HUES64 (cell line): ENCODE data around the gene PDYN. TPM values are rescaled to one million over a fixed set of nuclear protein-coding genes. Genes with fewer than 3 reads are reported as not detected.
"Not testable (repeated sequence)": the region's sequence is repeated elsewhere in the genome, so short reads cannot be mapped to it uniquely, and the experiment has no call there.

Source experiments
- H3K27ac ChIP-seq: 2 replicates; pipeline ENCODE4 v1.7.0; 2013; ENCODE audit warnings: low read depth, low read length, inconsistent platforms
- H3K27me3 ChIP-seq: 2 replicates; pipeline ENCODE4 v1.6.1; 2013; ENCODE audit warnings: mild to moderate bottlenecking, low read length; ENCODE audit not compliant: insufficient read depth
- H3K36me3 ChIP-seq: 2 replicates; pipeline ENCODE4 v1.6.1; 2013; ENCODE audit warnings: mild to moderate bottlenecking, low read length; ENCODE audit not compliant: insufficient read depth
- H3K4me1 ChIP-seq: 2 replicates; pipeline ENCODE4 v1.6.1; 2013; ENCODE audit warnings: mild to moderate bottlenecking, low read length, moderate library complexity; ENCODE audit not compliant: insufficient read depth
- H3K4me3 ChIP-seq: 2 replicates; pipeline ENCODE4 v1.5.1; 2013; ENCODE audit warnings: mild to moderate bottlenecking, low read length, moderate library complexity
- H3K9ac ChIP-seq: 2 replicates; pipeline ENCODE4 v1.6.1; 2013; ENCODE audit warnings: mild to moderate bottlenecking, low read depth, low read length
- H3K9me3 ChIP-seq: 2 replicates; pipeline ENCODE4 v1.6.1; 2013; ENCODE audit warnings: low read depth, low read length; ENCODE audit not compliant: insufficient read depth
- WGBS: fragments of 150-250, 120-280 bp; methylation state at CpG from one replicate; pipeline ENCODE4 v1.1.7; 2013; ENCODE audit warnings: missing lambda C conversion rate; 5-methylcytosine and 5-hydroxymethylcytosine counted together
- polyA plus RNA-seq, 2 experiments: library from polyadenylated mRNA; stranded (reverse); fragments of 50-300 nt; gene quantifications; one replicate each; pipeline ENCODE4 v1.2.3, GENCODE V29; 2013

PDYN gene
- polyA plus RNA-seq (2013, experiment 1 of 2): 0.85 TPM
- polyA plus RNA-seq (2013, experiment 2 of 2): 1.0 TPM

DNA sequence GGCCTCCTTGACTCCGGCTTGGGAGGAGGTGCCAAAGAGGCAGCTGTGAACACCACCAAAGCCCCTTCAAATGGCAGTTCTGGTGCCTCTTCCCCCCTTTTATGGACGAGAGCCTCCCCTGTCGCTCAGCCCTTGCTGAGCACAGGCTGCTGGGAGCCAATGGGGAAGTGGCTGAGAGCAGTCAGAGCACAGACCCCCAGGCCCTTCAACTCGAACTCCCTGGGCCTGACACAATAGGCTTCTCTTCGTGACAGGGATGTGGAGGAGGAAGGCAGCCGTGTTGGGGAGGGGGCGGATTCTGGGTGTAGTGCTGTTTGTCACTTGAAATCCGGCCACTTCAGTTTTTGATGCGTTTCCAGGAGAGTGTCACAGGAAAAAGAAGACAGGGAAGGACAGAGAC, at the start of gene PDYN:
Gene PDYN, minus strand, starts transcription at position 73 of the 400 bp plus-strand sequence. CDS start 10,974 bp downstream, outside the sequence.
- 49% methylated on average over 9 of the region's 9 CpGs for WGBS
- Histone ChIP-seq H3K36me3 (no peaks in the 10 kb centered on the region), H3K27ac (no peak within 1 kb of the TSS), H3K4me1 (peaks cover 12% of the 10 kb centered on the region), H3K9ac (no peak within 1 kb of the TSS), H3K9me3 (no peaks in the 10 kb centered on the region), H3K27me3 (0 out of 2 replicates have a peak, but pooled peaks cover 2% of the 10 kb centered on the region), H3K4me3 (no peak within 1 kb of the TSS)

DNA sequence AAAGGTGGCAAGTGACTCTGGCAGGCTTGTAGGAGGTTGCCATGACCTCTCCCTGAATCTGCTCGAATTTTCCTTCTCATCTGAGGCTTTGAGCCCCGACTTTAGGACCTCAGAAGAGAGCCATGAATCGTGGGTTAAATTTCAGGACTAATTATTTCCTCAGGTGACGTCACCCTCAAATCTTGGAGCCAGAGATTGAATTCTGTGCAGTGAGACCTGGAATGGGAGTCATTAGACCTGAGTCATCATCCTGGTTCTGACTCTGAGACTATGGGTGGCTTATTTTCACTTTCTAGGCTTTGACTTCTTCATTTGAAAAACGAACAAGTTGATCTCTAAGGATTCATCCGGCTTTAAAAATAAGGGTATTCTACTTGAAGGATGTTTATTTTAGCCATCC, 48.5 kb upstream of the PDYN start:
- Histone ChIP-seq H3K36me3 (no peaks in the 10 kb centered on the region), H3K27me3 (no peaks in the 10 kb centered on the region), H3K9me3 (no peaks in the 10 kb centered on the region), H3K27ac (no peak overlapping the region), H3K4me1 (no peaks in the 10 kb centered on the region), H3K4me3 (no peak overlapping the region), H3K9ac (no peak overlapping the region)
- 92% methylated on average over 6 of the region's 6 CpGs for WGBS

DNA sequence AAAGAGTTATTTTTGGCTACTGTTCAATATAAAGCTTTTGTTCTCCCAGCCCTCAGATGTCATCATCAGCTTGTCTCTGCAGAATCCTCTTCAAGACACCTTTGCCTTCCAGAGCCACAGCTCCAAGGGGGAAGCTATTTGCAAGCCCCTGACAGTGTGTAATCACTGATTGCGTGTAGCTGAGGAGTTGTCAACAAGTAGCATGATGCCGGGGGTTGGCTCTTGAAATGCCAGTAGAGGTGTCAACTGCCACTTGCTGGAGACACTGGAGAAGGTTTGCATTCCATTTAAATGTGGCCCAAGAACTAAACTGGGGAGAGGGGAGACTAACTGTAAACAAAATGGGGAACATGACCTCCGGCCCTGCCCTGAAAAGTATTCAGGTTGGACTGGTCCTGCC, 44.3 kb upstream of the PDYN start:
- Histone ChIP-seq H3K4me1 (no peaks in the 10 kb centered on the region), H3K9ac (no peak overlapping the region), H3K27me3 (no peaks in the 10 kb centered on the region; the same call in 1 of the 2 replicates), H3K27ac (no peak overlapping the region), H3K36me3 (no peaks in the 10 kb centered on the region), H3K9me3 (no peaks in the 10 kb centered on the region), H3K4me3 (no peak overlapping the region)
- WGBS: 79% methylated on average over 3 of the region's 3 CpGs

DNA sequence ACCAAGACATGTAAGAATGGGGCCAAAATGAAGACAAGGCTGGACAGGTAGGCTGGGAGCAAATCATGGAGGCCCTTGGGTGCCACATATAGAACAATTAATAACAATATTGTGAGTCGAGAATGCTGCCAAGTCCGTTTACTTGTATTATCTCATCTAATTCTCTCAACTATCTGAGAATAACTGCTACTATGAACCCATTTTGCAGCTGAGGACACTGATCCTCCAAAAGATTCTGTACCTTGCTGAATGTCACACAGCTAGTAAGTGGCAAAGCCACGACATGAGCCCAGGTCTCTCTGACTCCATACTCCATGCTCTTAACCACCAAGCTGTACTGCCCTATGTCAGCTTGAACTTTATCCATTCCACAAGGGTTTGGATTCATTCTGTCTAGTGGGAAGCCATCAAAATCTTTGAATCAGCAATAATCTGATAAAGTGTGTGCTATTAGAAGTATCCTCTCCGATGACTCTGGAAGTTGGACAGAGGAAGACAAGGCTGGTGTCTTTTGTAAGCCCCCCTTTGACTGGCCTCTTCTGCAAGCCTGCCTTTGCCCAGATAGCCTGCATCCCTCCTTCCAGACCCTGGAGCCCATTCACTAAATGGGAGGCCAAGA, 43.5 kb upstream of the PDYN start:
- no peak overlapping the region for H3K4me3 ChIP-seq
- no peak overlapping the region for H3K27ac ChIP-seq
- H3K9ac ChIP-seq: no peak overlapping the region
- H3K27me3 ChIP-seq: no peaks in the 10 kb centered on the region; the same call in 1 of the 2 replicates
- 92% methylated on average over 4 of the region's 4 CpGs for WGBS
- H3K4me1 ChIP-seq: no peaks in the 10 kb centered on the region
- H3K9me3 ChIP-seq: no peaks in the 10 kb centered on the region
- H3K36me3 ChIP-seq: no peaks in the 10 kb centered on the region

DNA sequence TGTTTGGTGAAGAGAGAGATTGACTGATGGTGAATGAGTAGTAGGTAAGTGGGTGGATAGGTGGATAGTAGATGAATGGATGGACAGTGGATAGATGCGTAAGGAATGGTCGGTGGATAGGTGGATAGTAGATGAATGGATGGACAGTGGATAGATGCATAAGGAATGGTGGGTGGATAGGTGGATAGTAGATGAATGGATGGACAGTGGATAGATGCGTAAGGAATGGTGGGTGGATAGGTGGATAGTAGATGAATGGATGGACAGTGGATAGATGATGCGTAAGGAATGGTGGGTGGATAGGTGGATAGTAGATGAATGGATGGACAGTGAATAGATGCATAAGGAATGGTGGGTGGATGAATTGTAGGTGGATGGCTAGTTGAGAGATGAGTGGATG, 42.5 kb upstream of the PDYN start:
- not testable (repeated sequence) for H3K9ac ChIP-seq, H3K4me3 ChIP-seq, H3K4me1 ChIP-seq, H3K9me3 ChIP-seq, H3K27ac ChIP-seq, H3K36me3 ChIP-seq, H3K27me3 ChIP-seq
- WGBS: 95% methylated on average over 4 of the region's 4 CpGs

DNA sequence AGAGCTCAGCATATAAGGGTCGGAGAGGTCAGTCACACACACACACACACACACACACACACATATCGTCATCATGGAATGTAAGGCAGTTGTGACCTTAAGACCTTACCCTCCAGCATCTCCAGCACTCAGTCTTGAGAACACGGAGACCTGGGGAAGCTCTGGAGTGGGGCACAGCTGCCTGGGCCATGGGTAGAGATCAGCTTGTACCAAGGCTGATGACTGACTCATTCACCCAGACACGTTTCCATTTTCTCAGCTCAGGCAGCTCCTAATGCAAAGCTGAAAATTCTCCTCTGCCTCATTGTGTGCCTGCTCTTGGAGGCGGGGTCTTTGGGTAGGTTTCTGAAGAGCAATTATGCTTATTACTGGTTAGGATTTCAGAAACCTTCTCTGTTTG, 38.3 kb upstream of the PDYN start:
- H3K4me1 ChIP-seq: no peaks in the 10 kb centered on the region
- no peak overlapping the region for H3K27ac ChIP-seq
- H3K9ac ChIP-seq: no peak overlapping the region
- H3K9me3 ChIP-seq: 0 out of 2 replicates have a peak, but pooled peaks cover 4% of the 10 kb centered on the region
- H3K4me3 ChIP-seq: no peak overlapping the region
- 62% methylated on average over 5 of the region's 5 CpGs for WGBS
- H3K27me3 ChIP-seq: no peaks in the 10 kb centered on the region; the same call in 1 of the 2 replicates
- no peaks in the 10 kb centered on the region for H3K36me3 ChIP-seq

DNA sequence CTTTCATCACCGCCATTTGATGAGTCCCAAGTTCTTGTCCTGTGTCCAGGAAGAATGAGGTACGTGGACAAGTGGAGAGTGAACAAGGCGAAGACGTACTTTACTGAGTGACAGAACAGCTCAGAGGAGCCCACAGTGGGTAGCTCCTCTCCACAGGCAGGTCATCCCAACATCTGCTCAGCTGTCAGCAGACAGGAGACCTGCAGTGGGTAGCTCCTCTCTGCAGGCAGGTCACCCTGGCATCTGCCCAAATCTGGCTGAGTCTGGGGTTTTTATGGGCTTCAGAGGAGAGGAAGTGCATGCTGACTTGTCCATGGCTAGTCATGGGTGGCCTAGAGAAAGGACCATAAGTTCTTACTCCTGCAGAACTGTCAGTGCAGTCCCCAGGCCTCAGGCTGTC, 32.7 kb upstream of the PDYN start:
- no peak overlapping the region for H3K9ac ChIP-seq
- 92% methylated on average over 4 of the region's 4 CpGs for WGBS

DNA sequence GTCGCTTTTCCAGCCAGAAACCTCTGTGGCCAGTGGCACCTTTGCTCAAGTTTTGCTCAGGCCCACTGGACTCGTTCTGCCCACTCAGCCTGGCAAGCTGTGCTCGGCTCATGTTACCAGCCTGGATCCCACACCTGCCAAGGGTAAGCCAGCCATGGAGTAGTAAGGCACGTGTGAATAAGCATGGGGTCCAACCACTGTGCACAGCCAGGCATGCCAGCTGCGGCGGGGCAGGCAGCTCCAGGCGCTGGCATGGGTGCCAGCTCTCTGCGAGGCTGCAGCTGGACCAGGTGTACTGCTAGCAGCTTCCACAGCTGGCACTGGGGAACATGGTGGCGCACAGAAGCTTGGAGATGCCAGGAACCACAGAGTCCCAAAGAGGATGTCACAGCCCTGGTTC, 32.1 kb upstream of the PDYN start:
- Histone ChIP-seq H3K27me3 (no peaks in the 10 kb centered on the region), H3K36me3 (no peaks in the 10 kb centered on the region), H3K27ac (no peak overlapping the region), H3K4me3 (no peak overlapping the region), H3K9me3 (peaks cover 18% of the 10 kb centered on the region), H3K4me1 (no peaks in the 10 kb centered on the region), H3K9ac (no peak overlapping the region)
- 92% methylated on average over 9 of the region's 9 CpGs for WGBS

More for the DNA sequence above, 32.7 kb upstream of the PDYN start:
- no peak overlapping the region for H3K4me3 ChIP-seq
- peaks cover 18% of the 10 kb centered on the region for H3K9me3 ChIP-seq
- H3K4me1 ChIP-seq: no peaks in the 10 kb centered on the region
- H3K27me3 ChIP-seq: no peaks in the 10 kb centered on the region
- no peaks in the 10 kb centered on the region for H3K36me3 ChIP-seq
- no peak overlapping the region for H3K27ac ChIP-seq

DNA sequence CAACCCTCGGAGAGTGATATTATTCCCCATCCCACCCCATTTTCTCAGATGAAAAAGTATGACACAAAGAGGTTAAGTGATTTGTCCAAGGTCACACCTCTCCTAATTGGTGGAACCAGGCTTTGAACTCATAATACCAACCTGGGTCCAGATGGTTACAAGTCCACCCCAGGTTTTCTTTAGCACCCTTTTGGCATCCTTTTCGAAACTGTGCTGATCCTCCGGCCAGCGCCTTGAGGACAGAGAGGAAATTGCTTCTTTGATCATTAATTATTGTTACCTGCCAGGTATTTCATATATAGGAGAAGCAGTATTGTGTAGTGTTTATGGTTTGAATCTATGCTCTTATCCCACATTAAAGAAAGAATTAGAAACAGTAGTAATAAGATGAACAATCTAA, 29.3 kb upstream of the PDYN start:
- Histone ChIP-seq H3K27ac (no peak overlapping the region), H3K9ac (no peak overlapping the region), H3K4me3 (no peak overlapping the region), H3K9me3 (peaks cover 18% of the 10 kb centered on the region), H3K27me3 (no peaks in the 10 kb centered on the region; the same call in 1 of the 2 replicates), H3K36me3 (no peaks in the 10 kb centered on the region), H3K4me1 (no peaks in the 10 kb centered on the region)
- 47% methylated on average over 4 of the region's 4 CpGs for WGBS

DNA sequence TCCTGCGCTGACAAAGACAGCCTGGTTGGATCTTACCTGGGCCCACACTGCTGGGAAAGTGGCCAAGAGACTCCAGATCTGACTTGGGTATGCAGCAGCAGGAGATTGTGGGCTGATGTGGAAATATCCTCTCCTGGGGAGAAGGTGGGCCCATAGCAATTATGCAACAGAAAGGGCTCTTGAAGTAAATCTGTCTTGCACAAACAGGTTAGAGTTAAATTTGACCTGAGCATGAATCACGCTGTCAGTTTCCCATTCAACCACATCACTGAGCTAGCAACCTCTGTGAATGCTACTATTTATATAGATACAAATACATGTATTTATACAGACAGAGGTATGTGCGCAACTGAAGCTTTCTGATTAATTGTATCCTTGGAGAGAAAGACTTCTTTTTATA, 28.3 kb upstream of the PDYN start:
- WGBS: 86% methylated on average over 1 of the region's 3 CpGs
- Histone ChIP-seq H3K9ac (no peak overlapping the region), H3K36me3 (no peaks in the 10 kb centered on the region), H3K4me3 (no peak overlapping the region), H3K27ac (no peak overlapping the region), H3K9me3 (peaks cover 14% of the 10 kb centered on the region), H3K27me3 (no peaks in the 10 kb centered on the region; the same call in 1 of the 2 replicates), H3K4me1 (no peaks in the 10 kb centered on the region)

DNA sequence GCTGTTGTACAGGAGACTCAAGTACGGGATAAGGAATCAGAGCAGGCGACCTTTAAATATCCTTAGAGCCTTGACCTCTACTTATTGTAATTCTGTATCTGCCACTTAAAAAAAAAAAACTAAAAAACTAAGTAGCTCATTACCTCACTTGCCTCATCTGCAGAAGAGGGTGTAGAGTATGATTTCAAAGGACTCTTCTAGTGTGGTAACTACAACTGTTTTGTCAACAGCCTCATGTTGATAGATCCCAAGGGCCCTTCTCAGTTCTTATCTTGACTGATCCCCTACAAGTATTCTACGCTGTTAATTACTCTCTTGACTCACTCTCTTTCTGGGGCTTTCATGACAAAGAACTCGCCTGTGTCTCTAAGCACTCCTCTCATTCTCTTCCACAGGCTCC, 16.7 kb upstream of the PDYN start:
- Histone ChIP-seq H3K27me3 (peaks cover 35% of the 10 kb centered on the region), H3K9ac (no peak overlapping the region), H3K4me3 (no peak overlapping the region), H3K4me1 (peaks cover 13% of the 10 kb centered on the region), H3K27ac (no peak overlapping the region), H3K36me3 (no peaks in the 10 kb centered on the region), H3K9me3 (no peaks in the 10 kb centered on the region)
- WGBS: 64% methylated on average over 4 of the region's 4 CpGs
